Eye (tissue), 1 donor: Measurements from ENCODE around the gene GRB7.
"Not testable (repeated sequence)": the region's sequence is repeated elsewhere in the genome, so short reads cannot be mapped to it uniquely, and the experiment has no call there.

Experiments
- DNase-seq: peaks from one replicate; pipeline ENCODE4 v3.0.0-alpha.2; 2015

Gene GRB7

DNA sequence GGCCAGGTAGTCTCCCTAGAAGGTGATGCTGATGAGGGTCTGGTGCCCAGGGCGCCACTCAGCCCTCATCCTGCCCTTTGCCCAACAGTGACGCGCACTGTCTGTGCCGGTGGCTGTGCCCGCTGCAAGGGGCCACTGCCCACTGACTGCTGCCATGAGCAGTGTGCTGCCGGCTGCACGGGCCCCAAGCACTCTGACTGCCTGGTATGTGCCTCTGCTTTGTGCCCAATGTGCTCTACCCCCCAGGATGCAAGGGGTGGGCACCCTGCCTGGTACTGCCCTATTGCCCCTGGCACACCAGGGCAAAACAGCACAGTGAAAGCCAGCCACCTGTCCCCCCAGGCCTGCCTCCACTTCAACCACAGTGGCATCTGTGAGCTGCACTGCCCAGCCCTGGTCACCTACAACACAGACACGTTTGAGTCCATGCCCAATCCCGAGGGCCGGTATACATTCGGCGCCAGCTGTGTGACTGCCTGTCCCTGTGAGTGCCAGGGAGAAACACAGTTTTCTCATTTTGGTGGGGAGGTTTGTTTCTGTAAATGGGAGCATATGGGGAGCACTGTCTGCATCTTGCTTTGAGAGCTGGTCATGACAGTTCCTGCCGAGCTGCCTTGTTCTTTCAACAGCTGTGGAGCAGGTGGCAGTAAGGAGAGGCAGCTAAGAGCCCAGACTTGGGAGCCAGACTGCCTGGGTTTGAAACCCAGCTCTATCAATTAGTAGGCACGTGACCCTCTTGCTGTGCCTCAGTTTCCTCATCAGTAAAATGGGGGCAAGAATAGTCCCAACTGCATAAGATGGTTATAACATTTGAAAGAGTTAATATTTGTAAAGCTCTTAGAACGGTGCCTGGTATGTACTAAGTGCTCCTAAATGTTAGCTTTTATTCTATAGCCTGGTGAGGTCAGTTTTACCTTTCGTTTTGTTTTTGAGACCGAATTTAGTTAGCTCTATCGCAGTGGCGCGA, 27.5 kb upstream of the GRB7 start:
- no peak for DNase-seq

DNA sequence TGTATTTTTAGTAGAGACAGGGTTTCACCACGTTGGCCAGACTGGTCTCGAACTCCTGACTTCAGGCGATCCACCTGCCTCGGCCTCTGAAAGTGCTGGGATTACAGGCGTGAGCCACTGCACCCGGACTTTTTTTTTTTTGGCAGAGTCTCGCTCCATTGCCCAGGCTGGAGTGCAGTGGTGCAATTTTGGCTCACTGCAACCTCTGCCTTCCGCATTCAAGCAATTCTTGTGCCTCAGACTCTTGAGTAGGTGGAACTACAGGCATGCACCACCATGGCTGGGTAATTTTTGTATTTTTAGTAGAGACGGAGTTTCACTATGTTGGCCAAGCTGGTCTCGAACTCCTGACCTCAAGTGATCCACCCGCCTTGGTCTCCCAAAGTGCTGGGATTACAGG, 26.7 kb upstream of the GRB7 start:
- not testable (repeated sequence) for DNase-seq

DNA sequence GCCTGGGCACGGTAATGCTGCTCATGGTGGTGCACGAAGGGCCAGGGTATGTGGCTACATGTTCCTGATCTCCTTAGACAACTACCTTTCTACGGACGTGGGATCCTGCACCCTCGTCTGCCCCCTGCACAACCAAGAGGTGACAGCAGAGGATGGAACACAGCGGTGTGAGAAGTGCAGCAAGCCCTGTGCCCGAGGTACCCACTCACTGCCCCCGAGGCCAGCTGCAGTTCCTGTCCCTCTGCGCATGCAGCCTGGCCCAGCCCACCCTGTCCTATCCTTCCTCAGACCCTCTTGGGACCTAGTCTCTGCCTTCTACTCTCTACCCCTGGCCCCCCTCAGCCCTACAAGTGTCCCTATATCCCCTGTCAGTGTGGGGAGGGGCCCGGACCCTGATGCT, 25.9 kb upstream of the GRB7 start:
- DNase-seq = no peak

DNA sequence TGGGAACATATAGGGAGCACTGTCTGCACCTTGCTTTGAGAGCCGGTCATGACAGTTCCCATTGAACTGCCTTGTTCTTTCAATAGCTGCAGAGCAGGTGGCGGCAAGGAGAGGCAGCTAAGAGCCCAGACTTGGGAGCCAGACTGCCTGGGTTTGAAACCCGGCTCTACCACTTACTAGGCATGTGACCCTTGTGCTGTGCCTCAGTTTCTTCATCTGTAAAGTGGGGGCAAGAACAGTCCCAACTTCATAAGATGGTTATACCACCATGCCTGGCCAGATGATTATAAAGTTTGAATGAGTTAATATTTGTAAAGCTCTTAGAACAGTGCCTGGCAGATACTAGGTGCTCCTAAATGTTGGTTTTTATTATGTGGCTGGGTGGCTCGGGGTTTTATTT, 23.5 kb upstream of the GRB7 start:
- DNase-seq = no peak

DNA sequence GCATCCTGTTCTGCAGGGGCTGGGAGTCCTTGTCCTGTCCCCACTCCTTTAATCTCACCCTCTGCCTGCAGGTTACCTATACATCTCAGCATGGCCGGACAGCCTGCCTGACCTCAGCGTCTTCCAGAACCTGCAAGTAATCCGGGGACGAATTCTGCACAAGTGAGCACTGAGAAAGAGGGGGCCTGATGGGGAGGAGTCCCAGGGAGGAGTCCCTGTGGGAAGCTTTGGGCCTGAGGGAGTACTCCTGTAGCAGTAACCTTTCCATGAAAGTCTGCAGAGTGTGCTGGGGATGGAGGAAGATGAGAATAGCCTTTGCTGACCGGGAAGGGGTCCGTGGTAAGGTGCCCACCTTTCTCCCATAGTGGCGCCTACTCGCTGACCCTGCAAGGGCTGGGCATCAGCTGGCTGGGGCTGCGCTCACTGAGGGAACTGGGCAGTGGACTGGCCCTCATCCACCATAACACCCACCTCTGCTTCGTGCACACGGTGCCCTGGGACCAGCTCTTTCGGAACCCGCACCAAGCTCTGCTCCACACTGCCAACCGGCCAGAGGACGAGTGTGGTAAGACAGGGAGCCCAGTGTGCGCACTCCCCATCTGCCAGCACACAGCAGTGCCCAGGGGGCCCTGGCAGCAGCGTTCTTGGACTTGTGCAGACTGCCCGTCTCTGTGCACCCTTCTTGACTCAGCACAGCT, 22.2 kb upstream of the GRB7 start:
- no peak for DNase-seq

DNA sequence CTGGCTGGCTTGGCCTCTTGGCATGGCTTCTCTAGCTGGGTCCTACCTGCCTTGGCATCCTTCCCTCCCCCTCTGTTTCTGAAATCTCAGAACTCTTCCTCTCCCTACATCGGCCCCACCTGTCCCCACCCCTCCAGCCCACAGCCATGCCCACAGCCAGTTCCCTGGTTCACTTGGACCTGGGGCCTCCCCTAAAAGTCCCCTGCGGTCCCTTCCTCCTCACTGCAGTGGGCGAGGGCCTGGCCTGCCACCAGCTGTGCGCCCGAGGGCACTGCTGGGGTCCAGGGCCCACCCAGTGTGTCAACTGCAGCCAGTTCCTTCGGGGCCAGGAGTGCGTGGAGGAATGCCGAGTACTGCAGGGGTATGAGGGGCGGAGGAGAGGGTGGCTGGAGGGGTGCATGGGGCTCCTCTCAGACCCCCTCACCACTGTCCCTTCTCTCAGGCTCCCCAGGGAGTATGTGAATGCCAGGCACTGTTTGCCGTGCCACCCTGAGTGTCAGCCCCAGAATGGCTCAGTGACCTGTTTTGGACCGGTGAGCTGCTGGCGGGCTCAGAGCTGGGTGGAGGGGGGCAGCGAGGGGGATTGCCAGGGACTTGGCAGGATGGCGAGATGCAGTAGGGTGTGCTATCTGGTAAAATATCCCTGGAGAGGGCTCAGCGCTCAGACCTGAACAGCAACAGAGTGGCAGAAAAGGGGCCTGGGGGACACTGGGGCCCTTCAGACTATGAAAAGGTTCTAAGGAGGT, 21.5 kb upstream of the GRB7 start:
- DNase-seq = no peak

DNA sequence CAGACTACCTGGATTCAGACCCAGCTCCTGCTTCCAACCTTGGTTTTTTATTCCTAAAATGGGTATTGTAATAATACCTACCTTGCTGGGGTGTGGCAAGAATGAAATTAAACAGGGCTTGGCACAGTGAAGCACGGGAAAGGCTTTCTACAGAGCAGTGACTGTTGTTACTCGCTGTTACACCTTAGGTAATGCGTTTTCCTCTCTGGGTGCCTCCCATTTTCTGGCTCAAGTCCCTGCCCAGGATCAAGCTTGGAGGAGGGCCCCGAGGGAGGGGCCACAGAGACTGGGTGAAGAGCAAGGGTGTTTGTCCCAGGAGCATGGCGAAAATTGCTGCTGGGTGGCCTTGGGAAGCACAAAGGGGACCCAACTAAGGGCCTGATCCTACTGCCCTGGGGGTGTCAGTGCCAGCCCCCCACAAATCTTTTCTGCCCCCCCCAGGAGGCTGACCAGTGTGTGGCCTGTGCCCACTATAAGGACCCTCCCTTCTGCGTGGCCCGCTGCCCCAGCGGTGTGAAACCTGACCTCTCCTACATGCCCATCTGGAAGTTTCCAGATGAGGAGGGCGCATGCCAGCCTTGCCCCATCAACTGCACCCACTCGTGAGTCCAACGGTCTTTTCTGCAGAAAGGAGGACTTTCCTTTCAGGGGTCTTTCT, 20.7 kb upstream of the GRB7 start:
- DNase-seq = no peak

DNA sequence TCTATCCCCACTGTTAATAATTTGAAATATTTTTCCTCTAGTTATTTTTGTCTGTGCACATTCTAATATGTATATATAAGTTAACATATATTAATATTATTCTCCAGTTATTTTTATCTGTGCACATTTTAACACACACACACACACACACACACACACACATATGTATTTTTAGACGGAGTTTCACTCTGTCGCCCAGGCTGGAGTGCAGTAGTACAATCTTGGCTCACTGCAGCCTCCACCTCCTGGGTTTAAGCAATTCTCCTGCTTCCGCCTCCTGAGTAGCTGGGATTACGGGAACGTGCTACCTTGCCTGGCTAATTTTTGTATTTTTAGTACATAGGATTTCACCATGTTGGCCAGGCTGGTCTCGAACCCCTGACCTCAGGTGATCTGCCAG, 20.1 kb upstream of the GRB7 start:
- no peak for DNase-seq

DNA sequence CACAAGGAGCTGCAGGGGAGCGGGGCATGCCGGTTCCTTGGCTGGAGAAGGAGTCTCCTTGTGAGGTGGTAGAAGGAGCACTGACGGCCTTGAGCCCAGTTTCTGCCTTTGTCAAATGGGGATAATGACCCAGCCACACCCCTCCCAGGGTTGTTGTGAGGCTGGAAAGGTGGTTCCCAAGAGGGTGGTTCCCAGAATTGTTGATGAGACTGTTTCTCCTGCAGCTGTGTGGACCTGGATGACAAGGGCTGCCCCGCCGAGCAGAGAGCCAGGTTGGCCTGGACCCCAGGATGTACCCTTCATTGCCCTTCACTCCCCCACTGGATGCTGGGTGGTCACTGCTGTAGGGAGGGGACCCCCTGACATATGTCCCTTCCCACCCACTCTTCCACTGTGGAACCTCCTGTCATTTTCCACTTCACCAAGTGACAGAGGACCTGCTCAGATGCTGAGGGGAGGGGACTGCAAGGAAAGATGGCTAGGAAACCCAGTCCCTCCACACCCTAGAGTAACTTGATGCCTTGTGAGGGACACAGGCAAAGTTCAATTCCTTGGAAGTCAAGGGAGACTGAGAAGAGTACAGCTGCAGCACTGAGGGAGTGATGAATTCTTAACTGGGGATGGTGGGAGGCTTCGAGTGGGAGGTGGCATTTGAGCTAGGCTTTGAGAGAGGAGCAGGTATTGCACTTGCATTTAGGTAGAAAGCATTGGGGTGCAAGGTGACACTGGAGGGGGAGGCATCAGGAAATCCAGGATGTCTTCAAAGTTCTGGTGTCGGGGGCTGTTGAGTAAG, 18.0 kb upstream of the GRB7 start:
- DNase-seq = no peak

DNA sequence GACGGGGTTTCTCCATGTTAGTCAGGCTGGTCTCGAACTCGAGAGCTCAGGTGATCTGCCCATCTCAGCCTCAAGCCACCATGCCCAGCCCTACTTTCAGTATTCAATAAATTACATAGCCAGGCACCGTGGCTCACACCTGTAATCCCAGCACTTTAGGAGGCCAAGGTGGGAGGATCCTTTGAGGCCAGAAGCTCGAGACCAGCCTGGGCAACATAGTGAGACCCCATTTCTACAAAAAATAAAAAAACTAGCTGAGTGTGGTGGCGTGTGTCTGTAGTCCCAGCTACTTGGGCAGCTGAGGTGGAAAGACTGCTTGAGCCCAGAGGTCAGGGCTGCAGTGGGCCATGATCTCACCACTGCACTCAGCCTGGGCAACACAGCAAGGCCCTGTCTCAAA, 15.6 kb upstream of the GRB7 start:
- DNase-seq = no peak

DNA sequence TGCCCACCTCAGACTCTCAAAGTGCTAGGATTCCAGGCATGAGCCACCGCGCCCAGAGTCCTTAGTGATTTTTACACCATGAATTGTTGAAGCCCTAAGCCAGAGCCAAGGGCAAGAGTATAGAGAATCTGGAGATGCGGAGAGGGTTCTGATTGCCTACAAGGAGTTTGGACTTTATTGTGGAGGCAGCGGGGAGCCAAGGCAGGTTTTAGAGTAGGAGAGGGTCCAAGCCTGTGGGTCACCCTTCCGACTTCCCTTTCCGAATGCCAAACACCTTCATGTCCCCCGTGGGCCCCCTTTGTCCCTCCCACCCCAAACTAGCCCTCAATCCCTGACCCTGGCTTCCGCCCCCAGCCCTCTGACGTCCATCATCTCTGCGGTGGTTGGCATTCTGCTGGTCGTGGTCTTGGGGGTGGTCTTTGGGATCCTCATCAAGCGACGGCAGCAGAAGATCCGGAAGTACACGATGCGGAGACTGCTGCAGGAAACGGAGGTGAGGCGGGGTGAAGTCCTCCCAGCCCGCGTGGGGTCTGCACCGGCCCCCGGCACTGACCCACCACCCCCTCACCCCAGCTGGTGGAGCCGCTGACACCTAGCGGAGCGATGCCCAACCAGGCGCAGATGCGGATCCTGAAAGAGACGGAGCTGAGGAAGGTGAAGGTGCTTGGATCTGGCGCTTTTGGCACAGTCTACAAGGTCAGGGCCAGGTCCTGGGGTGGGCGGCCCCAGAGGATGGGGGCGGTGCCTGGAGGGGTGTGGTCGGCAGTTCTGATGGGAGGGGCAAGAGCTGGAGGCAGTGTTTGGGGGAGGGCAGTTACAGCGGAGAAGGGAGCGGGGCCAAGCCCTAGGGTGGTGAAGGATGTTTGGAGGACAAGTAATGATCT, 14.5 kb upstream of the GRB7 start:
- DNase-seq = no peak

DNA sequence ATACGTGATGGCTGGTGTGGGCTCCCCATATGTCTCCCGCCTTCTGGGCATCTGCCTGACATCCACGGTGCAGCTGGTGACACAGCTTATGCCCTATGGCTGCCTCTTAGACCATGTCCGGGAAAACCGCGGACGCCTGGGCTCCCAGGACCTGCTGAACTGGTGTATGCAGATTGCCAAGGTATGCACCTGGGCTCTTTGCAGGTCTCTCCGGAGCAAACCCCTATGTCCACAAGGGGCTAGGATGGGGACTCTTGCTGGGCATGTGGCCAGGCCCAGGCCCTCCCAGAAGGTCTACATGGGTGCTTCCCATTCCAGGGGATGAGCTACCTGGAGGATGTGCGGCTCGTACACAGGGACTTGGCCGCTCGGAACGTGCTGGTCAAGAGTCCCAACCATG, 13.0 kb upstream of the GRB7 start:
- no peak for DNase-seq

DNA sequence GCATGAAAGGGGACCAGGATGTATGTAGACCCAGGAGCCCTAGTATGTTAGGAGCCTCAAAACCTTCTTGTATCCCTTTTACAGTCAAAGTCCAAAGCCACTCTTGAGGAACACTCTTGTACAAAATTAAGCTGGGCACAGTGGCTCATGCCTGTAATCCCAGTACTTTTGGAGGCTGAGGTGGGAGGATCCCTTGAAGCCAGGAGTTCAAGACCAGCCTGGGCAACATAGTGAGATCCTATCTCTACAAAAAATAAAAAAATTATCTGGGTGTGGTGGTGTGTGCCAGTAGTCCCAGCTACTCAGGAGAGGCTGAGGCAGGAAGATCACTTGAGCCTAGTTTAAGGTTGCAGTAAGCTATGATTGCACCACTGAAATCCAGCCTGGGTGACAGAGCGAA, 11.8 kb upstream of the GRB7 start:
- DNase-seq = not testable (repeated sequence)

DNA sequence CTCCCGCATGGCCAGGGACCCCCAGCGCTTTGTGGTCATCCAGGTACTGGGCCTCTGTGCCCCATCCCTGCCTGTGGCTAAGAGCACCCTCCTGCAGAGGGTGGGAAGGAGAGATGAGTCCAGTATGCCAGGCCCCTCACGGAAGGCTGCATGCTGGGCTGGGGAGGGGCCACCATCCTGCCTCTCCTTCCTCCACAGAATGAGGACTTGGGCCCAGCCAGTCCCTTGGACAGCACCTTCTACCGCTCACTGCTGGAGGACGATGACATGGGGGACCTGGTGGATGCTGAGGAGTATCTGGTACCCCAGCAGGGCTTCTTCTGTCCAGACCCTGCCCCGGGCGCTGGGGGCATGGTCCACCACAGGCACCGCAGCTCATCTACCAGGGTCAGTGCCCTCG, 11.1 kb upstream of the GRB7 start:
- DNase-seq = no peak

DNA sequence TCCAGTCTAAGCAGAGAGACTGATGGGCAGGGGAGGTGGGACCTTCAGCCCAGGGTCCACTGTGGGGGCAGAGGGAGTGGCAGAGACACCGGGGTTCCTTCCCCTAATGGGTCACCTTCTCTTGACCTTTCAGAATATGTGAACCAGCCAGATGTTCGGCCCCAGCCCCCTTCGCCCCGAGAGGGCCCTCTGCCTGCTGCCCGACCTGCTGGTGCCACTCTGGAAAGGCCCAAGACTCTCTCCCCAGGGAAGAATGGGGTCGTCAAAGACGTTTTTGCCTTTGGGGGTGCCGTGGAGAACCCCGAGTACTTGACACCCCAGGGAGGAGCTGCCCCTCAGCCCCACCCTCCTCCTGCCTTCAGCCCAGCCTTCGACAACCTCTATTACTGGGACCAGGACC, 10.2 kb upstream of the GRB7 start:
- no peak for DNase-seq

DNA sequence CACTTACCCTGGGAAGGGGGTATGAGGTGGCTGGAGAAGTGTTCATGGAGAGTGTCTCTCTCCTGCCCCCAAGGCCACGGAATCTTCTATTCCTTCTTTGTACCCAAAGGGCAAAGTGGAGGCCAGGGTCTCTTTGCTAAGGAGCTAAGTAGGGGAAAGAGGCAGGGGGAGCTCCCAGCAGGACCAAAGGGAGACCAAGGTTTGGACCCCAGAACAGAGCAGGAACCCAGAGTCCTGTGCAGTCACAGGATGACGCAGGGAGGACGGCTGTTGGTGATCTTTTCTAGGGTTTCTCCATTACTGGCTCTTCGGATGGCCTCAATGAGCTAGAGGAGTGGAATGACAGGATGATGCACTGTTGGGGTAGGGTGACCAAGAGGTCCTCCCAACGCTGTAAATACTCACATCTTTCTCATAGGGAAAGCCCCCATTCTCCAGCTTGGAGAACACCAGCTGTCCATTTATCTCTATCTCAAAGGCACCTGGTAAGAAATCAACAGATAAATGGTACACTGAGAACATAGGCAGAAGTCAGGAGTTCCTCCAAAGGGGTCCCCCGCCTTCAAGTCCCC, 8.4 kb upstream of the GRB7 start:
- peak; percentile 21 for DNase-seq

DNA sequence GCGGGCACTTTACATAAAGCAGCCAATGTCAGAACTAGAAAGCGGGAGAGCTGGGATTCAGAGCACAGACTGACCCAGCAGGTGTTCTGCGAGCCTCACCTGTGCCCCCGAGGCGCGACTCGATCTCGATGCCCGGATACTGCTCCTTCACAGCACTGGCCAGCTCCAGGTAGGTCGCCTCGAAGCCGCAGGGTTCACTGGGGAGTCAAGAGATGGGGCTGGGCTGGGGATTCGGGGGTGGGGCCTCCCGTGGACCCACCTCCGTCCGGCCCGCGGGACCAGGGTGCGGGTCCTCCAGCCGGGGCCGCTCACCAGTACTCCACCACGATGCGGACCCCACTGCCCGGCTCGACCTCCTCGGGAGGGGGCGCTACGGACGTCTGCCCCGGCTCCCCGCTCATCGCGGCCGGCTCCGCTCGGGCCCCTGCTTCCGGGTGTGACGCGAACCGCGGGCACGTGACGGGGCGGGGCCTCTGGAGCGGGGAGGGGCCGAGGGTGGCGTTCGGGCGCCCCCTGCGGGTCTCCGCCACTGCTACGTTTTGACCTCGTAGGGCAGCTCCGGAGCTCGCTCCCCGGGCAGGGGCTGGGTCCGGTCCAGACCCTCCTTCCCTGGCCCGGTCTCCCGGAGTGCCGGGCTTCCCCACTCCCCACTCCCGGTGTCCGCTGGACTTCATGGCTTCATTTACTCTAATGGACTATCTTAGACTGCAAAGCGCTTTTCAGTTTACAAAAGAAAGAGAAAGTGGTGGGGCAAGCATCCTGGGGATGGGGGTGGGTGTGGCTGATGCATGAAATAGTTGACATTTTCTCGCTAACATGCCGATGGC, 7.4 kb upstream of the GRB7 start, which contains the start of gene MIEN1:
Gene MIEN1, minus strand, starts transcription at position 438 of the 827 bp plus-strand sequence. Its CDS starts 37 bp downstream, at position 401.
- peak; percentile 96 for DNase-seq

DNA sequence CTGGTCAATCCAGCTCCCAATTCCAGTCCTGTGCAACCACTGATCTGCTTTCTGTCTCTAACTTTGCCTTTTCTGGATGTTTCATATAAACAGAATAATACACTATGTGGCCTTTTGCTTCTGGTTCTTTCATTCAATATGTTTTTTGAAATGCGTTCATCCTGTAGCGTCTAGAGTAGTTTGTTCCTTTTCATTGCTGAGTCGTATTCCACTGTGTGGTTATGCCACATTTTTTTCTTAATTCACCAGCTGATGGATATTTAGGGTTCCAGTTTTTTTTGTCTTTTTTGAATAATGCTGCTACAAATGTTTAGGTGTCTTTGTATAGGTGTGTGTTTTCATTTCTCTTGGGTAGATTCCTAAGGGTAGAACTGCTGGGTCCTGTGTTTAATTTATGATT, 5.2 kb upstream of the GRB7 start:
- DNase-seq = no peak

DNA sequence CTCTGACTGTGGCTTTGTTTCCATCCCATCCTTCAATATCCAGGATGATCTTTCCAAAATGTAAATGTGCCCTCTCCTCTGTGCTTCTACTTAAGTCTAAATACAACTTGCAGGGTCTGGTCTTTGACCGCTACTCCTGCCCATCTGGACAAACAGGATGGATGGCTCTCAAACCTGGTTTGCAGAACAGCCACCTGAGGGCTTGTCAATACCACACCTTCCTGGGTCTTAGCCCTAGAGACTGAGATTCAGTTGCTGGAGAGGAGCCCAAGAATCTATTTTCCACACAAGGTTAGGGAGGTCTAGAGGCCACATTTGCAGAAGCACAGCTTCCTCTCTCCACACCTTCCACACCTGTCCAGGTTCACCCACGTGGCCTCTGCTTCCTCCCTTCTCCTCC, 1.9 kb upstream of the GRB7 start:
- DNase-seq = no peak
